NCI-H1105 treated with DMSO at 0.1 percent for 48 hours (cell line): ENCODE results near the gene SLC22A3.
"Not testable (repeated sequence)": the region's sequence is repeated elsewhere in the genome, so short reads cannot be mapped to it uniquely, and the experiment has no call there.

ENCODE experiments used
- DNase-seq: peaks from one replicate; lab custom pipeline; 2025; lab: John Stamatoyannopoulos, UW

Gene SLC22A3

GRCh38 chr6:160374836-160375560, 26.8 kb downstream of the SLC22A3 start:
- DNase-seq = no peak

DNA sequence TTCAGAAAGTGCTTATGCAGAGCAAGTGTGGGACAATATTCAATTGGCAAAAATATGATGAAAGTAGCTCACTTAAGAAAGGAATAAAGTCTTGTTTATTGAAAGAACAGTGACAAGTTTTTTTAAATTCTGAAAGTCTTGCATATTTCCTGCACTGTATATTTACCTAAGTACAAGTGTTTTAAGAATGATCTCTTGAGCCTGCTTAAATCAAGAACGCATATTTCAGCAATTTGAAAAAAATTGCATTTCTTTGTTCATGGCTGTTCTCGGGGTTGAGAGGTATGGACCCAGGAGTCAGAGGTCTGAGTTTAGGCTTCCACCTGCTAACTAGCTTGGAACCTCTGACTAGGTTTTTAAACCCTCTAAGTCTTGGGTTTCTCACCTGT, 27.4 kb downstream of the SLC22A3 start:
- no peak for DNase-seq

DNA sequence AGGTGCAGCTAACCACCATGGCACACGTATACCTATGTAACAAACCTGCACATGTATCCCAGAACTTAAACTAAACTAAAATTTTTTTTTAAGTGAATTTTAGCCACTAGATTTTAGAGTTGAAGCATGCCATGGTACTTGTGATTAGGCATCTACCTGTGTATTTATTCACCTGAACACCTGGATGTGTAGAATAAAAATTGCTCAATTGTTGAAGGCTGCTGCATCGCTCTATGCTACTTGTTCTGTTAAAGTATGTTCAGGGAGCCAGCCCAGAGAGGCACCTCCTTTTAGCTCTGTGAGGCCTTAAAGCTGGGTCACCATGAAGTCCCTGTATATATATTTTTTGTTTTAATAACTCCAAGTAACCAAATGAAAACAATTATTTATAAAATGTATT, 28.3 kb downstream of the SLC22A3 start:
- no peak for DNase-seq

GRCh38 chr6:160378218-160378617, 30.0 kb downstream of the SLC22A3 start:
- DNase-seq = peak; percentile 45

DNA sequence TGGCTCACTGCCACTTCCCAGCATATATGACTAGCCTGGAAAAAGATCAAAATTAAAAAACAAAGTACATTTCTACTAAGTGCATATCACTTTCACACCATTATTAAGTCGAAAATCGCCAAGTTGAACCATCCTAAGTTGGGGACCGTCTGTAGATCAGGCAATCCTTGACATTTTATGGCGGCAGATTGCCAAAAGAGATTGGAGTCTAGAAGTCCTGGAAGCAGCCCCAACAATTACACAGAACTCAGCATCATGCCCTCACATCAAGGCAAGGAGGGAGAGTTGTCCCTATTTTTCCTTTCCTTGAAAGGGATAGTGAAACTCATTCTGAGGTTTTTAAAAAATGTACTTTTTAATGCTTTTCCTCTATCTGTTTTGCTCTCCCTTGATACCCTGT, 30.7 kb downstream of the SLC22A3 start:
- peak; percentile 54 for DNase-seq

DNA sequence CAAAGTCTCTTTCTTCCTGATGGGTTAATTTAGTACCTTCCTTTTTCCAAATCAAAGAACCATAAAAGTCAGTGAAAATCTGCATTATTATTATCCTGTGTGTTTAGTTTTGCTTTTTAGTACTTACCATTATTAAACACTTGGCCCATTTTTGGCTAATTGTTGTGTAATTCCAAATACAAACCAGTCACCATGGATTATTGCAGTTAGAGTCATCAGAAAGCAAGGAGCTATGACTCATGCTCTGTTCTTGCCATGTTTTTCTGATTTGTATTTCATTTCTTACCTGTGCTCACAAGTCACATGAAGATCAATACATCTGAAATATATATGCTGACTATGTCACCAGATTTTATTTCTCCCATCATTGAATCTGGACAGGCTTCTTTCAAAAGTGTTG, 31.3 kb downstream of the SLC22A3 start:
- DNase-seq = no peak

GRCh38 chr6:160382946-160383345, 34.8 kb downstream of the SLC22A3 start:
- DNase-seq = no peak

DNA sequence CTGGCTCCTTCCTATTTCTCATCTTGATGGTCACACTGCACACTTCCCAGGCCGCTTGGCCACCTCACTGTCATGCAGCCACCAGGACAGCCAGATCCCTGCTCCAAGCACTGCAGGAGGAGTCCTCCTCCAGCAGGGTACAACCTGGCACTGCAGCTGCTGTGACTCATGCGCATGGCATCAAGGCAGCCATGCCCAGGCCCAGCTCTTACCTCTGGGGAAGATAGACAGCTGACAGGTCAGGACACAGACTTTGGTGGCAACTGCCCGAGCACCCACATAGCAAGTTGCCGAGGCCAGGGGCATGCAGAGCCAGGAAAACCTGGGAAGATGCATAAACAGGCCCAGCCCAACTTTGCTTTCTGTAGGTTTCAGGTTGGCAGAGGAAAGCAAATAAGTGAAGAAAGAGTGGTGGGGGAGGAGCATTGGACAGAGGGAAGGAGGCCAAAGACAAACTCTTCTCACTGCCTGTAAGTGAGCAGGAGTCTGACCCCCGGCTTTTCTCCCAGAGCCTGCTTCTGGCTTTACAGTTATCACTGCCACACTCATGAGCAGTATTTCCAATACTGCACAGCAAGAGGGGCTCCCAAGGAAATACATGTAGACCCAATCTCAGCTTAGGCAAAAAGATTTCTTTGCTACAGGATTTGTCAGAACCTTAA, 38.8 kb downstream of the SLC22A3 start:
- DNase-seq = no peak

- DNase-seq = no peak
Observed at GRCh38 chr6:160387916-160388643, 39.9 kb downstream of the SLC22A3 start.

DNA sequence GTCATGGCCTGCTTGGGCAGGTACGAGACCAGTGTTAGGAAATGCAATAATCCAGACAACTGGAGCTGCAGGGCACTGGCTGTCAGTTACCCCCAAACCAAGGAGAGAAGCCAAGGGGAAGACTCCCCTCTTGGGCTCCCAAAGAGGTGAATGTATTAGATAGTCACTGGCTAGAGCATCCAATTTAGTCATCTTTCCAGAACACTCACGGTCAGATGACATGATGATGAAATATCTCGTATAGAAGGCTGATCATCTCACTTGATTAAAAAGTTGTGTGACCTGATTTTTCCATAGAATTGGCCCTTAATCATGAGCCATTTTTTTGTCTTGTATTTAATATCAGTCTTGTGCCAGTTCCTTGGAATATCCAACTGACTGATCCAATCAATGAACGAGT, 40.7 kb downstream of the SLC22A3 start:
- DNase-seq = no peak

DNA sequence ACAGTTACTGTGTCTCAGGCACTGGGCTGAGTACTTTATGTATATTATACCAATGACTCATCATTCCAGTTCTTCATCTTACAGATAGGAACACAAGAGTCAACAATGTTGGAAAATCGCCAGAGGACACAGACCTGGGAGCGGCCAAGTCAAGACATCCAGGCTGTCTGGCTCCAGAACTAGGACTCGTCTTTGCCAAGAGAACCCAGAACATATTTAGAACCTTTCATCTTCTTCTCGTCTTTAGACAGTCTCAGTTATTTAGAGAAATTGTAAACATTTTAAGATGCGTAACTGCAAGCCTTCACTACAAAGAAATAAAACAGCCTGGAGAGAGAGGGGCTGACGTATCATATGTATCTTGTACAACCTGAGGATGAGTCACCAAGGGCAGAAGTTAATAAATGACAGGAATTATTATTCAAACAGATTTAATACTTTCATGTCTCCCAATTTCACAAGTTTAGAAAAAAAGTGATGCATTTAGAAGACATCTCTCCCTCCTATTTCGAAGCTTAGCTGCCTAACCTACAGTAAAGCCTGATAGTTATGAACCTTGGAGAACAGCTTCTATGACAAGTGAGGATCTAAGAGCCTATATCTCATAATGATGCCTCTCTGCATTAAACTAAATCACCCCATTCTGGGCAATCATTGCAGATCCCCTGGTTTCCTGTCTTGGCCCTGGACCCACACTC, 43.4 kb downstream of the SLC22A3 start:
- DNase-seq = peak; percentile 6

DNA sequence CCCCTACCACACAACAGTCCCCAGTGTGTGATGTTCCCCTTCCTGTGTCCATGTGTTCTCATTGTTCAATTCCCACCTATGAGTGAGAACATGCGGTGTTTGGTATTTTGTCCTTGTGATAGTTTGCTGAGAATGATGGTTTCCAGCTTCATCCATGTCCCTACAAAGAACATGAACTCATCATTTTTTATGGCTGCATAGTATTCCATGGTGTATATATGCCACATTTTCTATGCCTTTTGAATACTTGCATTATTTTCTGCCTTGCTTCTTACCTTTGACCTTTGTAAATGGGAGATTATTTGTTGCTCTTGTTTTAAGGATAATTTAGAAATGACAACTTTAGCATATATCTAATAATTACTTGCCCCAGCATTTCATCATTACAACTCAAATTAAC, 45.3 kb downstream of the SLC22A3 start:
- DNase-seq = not testable (repeated sequence)

- no peak for DNase-seq
Observed at GRCh38 chr6:160393891-160394653, 45.9 kb downstream of the SLC22A3 start.

GRCh38 chr6:160394654-160395035, 46.5 kb downstream of the SLC22A3 start:
- DNase-seq = no peak

- DNase-seq = no peak
Observed at GRCh38 chr6:160395187-160395586, 47.0 kb downstream of the SLC22A3 start.

DNA sequence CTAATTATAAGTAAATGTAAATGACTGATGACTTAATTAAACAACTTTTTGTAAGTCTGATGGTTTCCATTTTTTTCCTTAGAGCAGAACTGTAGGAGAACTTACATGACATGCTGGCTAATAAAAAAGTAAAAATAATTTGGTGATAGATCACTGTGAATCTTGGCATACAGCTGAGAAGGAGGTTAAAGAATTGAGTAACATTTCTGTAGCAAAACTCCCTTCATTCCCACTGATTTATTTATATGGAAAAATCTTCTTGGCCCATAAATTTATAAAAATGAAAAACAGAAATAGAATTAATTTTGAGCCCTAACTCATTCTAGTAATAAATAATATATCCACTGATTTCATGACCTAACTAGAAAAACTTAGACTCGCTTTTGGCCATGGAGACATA, 48.1 kb downstream of the SLC22A3 start:
- no peak for DNase-seq

GRCh38 chr6:160398674-160399271, 50.6 kb downstream of the SLC22A3 start:
- DNase-seq = no peak

GRCh38 chr6:160400446-160400845, 52.3 kb downstream of the SLC22A3 start:
- no peak for DNase-seq

GRCh38 chr6:160408528-160408927, 60.4 kb downstream of the SLC22A3 start:
- no peak for DNase-seq

DNA sequence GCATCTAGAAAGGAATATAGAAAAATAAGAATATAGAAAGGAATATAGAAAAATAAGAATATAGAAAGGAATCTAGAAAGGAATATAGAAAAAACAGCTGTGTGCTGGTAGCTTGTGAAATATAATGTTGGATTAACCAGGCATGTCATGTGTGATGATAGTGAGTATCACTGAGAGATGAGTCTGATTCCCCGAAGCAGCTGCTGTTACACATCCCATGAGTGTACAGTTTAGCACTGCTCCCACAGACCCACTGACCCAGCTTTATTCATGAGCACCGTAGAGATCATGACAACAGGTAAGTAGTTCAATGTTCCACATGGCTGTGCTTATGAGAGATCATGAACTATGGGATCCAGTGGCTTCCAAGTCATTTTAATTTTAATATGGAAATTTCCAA, 64.8 kb downstream of the SLC22A3 start:
- DNase-seq = no peak

DNA sequence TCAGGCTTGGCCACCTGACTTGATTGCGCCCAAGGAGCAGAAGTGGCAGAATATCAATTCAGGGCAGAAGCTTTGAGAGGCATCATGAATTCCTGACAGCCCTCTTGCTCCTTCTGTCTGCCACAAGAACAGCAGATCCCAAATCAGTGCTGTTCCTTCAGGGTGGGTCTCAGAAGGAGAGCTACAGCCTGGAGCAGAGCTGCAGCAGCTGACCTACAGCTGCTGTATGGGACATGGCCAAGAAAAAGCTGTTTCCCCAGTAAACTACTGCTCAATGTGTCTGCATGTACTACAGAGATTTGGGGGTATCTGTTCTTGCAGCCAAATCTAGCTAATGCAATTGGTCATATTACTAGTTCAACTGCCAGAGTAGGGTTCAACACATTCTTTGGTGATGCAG, 69.0 kb downstream of the SLC22A3 start:
- DNase-seq = no peak
